Endothelial cell of umbilical vein (primary cell): ENCODE data around the gene MAP6. TPM values are rescaled to one million over a fixed set of nuclear protein-coding genes. Genes with fewer than 3 reads are reported as not detected.

Experiments
- BruUV-seq: library from RNA; stranded (reverse); fragments of 400-500 nt; replicated peaks from 2 replicates; lab custom pipeline; 2021; lab: Mats Ljungman, UMichigan
- CTCF ChIA-PET: fragments of 300-600, 350-600 bp; sonication (Branson Sonifier 250); formaldehyde crosslinking; loops from one replicate; lab custom pipeline; 2021; ENCODE audit warnings: antibody characterized with exemption, inconsistent platforms; lab: Charles Lee
- POLR2A ChIA-PET: fragments of 300-600, 350-600 bp; sonication (Branson Sonifier 250); formaldehyde crosslinking; loops from one replicate; lab custom pipeline; 2021; ENCODE audit warnings: antibody characterized with exemption, inconsistent platforms; lab: Charles Lee
- DNase-seq: peaks from one replicate; pipeline ENCODE4 v3.0.0-alpha.2; 2011; ENCODE audit warnings: low read depth, low spot score
- FAIRE-seq: peaks from 2 replicates; lab custom pipeline; 2011; peaks lifted over from hg19 to GRCh38; lab: Jason Lieb, UNC
- H2AFZ ChIP-seq: 2 replicates; pipeline ENCODE4 v1.6.0; 2012; ENCODE audit warnings: low read depth, low read length, control low read depth, inconsistent platforms
- H3K27ac ChIP-seq: 2 replicates; pipeline ENCODE4 v1.5.1; 2011; ENCODE audit warnings: low read depth, mild to moderate bottlenecking, control low read depth, low read length, moderate library complexity; ENCODE audit not compliant: insufficient read depth
- H3K27me3 ChIP-seq, 2 experiments: 2 replicates each; pipeline versions ENCODE4 v1.6.0 to v1.6.1; 2011; ENCODE audit warnings: low read length in 2 of 2, mixed read lengths in 1 of 2; ENCODE audit not compliant: control insufficient read depth in 2 of 2, insufficient read depth in 2 of 2
- H3K36me3 ChIP-seq, 2 experiments: 2 replicates in 1 of 2; 3 replicates in 1 of 2; pipeline ENCODE4 v1.5.1; 2011; ENCODE audit warnings: low read length in 2 of 2, mild to moderate bottlenecking in 1 of 2, moderate library complexity in 1 of 2; ENCODE audit not compliant: control insufficient read depth in 2 of 2, insufficient read depth in 2 of 2; ENCODE audit errors: extremely low read depth in 1 of 2
- H3K4me1 ChIP-seq: 3 replicates; pipeline ENCODE4 v1.5.1; 2011; ENCODE audit warnings: mild to moderate bottlenecking, low read length; ENCODE audit not compliant: control insufficient read depth, insufficient read depth; ENCODE audit errors: extremely low read depth
- H3K4me2 ChIP-seq: 2 replicates; pipeline ENCODE4 v1.6.1; 2011; ENCODE audit warnings: low read length, control low read depth, mixed read lengths; ENCODE audit not compliant: insufficient read depth
- H3K4me3 ChIP-seq, 3 experiments: fragments of 200-600 bp in 1 of 3; sonication (generic), shearing (Covaris generic) in 1 of 3; replicated peaks in 1 of 3; 2 replicates each; pipeline ENCODE4 v1.5.1; 2011 to 2016; ENCODE audit warnings: control low read depth in 3 of 3, low read length in 3 of 3, mild to moderate bottlenecking in 2 of 3, inconsistent platforms in 1 of 3, low read depth in 1 of 3, moderate library complexity in 1 of 3; ENCODE audit not compliant: insufficient read depth in 1 of 3
- H3K79me2 ChIP-seq: 2 replicates; pipeline ENCODE4 v1.6.0; 2012; ENCODE audit warnings: low read length, inconsistent platforms; ENCODE audit not compliant: control insufficient read depth, insufficient read depth
- H3K9ac ChIP-seq: replicated peaks from 2 replicates; pipeline ENCODE3; 2011; ENCODE audit warnings: low read length, control low read depth; ENCODE audit not compliant: insufficient read depth; ENCODE audit errors: extremely low read depth
- H3K9me1 ChIP-seq: replicated peaks from 3 replicates; pipeline ENCODE4 v1.6.0; 2011; ENCODE audit warnings: mild to moderate bottlenecking, low read length; ENCODE audit not compliant: control insufficient read depth, insufficient read depth; ENCODE audit errors: extremely low read depth
- H3K9me3 ChIP-seq: replicated peaks from 2 replicates; pipeline ENCODE4 v1.5.1; 2012; ENCODE audit warnings: low read length, inconsistent platforms; ENCODE audit not compliant: control insufficient read depth, insufficient read depth
- H4K20me1 ChIP-seq: replicated peaks from 2 replicates; pipeline ENCODE3; 2011; ENCODE audit warnings: mild to moderate bottlenecking, low read length; ENCODE audit not compliant: control insufficient read depth, insufficient read depth; ENCODE audit errors: extremely low read depth
- CTCF ChIP-seq, 2 donors: IDR thresholded peaks; 1 replicate in 1 of 2; 2 replicates in 1 of 2; pipeline ENCODE4 v1.5.1; 2011; ENCODE audit warnings: low read length in 2 of 2, mild to moderate bottlenecking in 2 of 2, moderate library complexity in 2 of 2, control low read depth in 1 of 2, inconsistent platforms in 1 of 2, low read depth in 1 of 2; ENCODE audit not compliant: insufficient read depth in 1 of 2; ENCODE audit errors: extremely low read depth in 1 of 2
- FOS ChIP-seq: IDR thresholded peaks from 2 replicates; pipeline ENCODE4 v1.6.1; 2011; ENCODE audit warnings: mild to moderate bottlenecking, low read length, moderate library complexity, borderline replicate concordance; ENCODE audit not compliant: insufficient read depth
- GATA2 ChIP-seq: IDR thresholded peaks from 2 replicates; pipeline ENCODE4 v1.7.0; 2011; ENCODE audit warnings: low read depth, mild to moderate bottlenecking, moderate library complexity, mixed read lengths, low read length; ENCODE audit not compliant: insufficient read length, insufficient read depth
- MAX ChIP-seq: IDR thresholded peaks from 2 replicates; pipeline ENCODE4 v1.6.1; 2011; ENCODE audit not compliant: insufficient read depth, insufficient read length
- POLR2A ChIP-seq: IDR thresholded peaks from 2 replicates; pipeline ENCODE4 v1.6.1; 2012; ENCODE audit warnings: low read depth, mild to moderate bottlenecking, control low read depth, low read length
- POLR2AphosphoS5 ChIP-seq: IDR thresholded peaks from 2 replicates; pipeline ENCODE4 v1.6.1; 2012; ENCODE audit warnings: low read depth, mild to moderate bottlenecking, control low read depth, low read length, moderate library complexity; ENCODE audit not compliant: insufficient read depth
- dilution Hi-C: fragments of 300-500 bp; cut with MboI; formaldehyde crosslinking; loops from one replicate; pipeline ENCODE4 v1.15.0; 2019; ENCODE audit warnings: low sequenced_read_pairs; ENCODE audit not compliant: extremely low pct_ligation_motif_present
- intact Hi-C: fragments of 100-400 bp; cut with micrococcal nuclease; formaldehyde crosslinking; loops from one replicate; pipeline ENCODE4 v1.10.0; 2022
- polyA plus RNA-seq, 4 experiments: library from polyadenylated mRNA; depleted of rRNA in 3 of 4; stranded (reverse) in 3 of 4; unstranded in 1 of 4; fragments of >200 nt; gene quantifications; 2 replicates each; pipeline versions ENCODE4 v1.2.1 to v1.2.3, GENCODE V29; 2011 to 2012; ENCODE audit warnings: missing spikeins in 1 of 4
- total RNA-seq: library from RNA; stranded (reverse); gene quantifications from 2 replicates; pipeline ENCODE4 v1.2.3, GENCODE V29; 2021

Gene MAP6
- total and polyA plus RNA-seq, 2 donors (not counting 3 experiments of a cell fraction or from before 2014, with no cell fraction given) = 0.12 TPM; not detected in 1

- H3K36me3 ChIP-seq = no peaks in the 10 kb centered on the region
- peaks cover 7 to 14% of the 10 kb centered on the region in 2 experiments for H3K27me3 ChIP-seq
- no TSS peak for BruUV-seq
- dilution Hi-C loops (no loop called here), intact Hi-C loops (no loop called here)
- no peak overlapping the region for H2AFZ ChIP-seq
- ChIA-PET POLR2A (no interaction called here), CTCF (interaction anchor here (1.3 kb wide), 1 partner anchor 49 kb away, joined by 3 read pairs; no protein-coding TSS in a partner anchor)
- H3K4me1 ChIP-seq = no peaks in the 10 kb centered on the region
- FAIRE-seq = no peak
- no peaks in the 10 kb centered on the region for H3K9me1 ChIP-seq
- H4K20me1 ChIP-seq = no peaks in the 10 kb centered on the region
- no peak overlapping the region for H3K4me2 ChIP-seq
- no peak for DNase-seq
- H3K79me2 ChIP-seq = no peaks in the 10 kb centered on the region
- H3K9me3 ChIP-seq = no peaks in the 10 kb centered on the region
- no peak overlapping the region for H3K9ac ChIP-seq
- H3K27ac ChIP-seq = no peak overlapping the region
- TF ChIP-seq GATA2 = no peak
- TF ChIP-seq POLR2AphosphoS5 = no peak
- TF ChIP-seq MAX = no peak
- TF ChIP-seq FOS = no peak
- TF ChIP-seq POLR2A = no peak
- TF ChIP-seq CTCF (IDR thresholded peaks at IDR 0.05; ENCODE audit: extremely low read depth in 1 of 2, insufficient read depth in 1 of 2, low read depth in 1 of 2, low read length in 2 of 2) = no peak
- H3K4me3 ChIP-seq = no peak overlapping the region
These were observed 32.1 kb upstream of the MAP6 start for GRCh38 chr11:75700940-75701339.
